Stimulated activated naive CD8-positive, alpha-beta T cell treated with anti-CD3 and anti-CD28 coated beads, Interleukin-15, Interleukin-2, amounts not matched to agents 100 U/mL and 50 U/mL, for 24 hours (primary cell): ENCODE results near the gene RNF4.
A peak's percentile ranks its signal among the peaks of the same experiment; 100 is the strongest.
"Not testable (repeated sequence)": the region's sequence is repeated elsewhere in the genome, so short reads cannot be mapped to it uniquely, and the experiment has no call there.

Source experiments
- ATAC-seq: fragments of 150-1000 bp; cut with Tn5 transposase; one replicate; pipeline ENCODE4 v1.10.0; 2021
- DNase-seq: peaks from one replicate; pipeline ENCODE4 v3.0.0; 2021

Gene RNF4

GRCh38 chr4:2457481-2458295 lies 11.2 kb upstream of the RNF4 start:
- ATAC-seq (no peak), DNase-seq (no peak)

- DNase-seq, result no peak
- no peak for ATAC-seq
Observed at GRCh38 chr4:2458546-2459491, 10.1 kb upstream of the RNF4 start.

DNA sequence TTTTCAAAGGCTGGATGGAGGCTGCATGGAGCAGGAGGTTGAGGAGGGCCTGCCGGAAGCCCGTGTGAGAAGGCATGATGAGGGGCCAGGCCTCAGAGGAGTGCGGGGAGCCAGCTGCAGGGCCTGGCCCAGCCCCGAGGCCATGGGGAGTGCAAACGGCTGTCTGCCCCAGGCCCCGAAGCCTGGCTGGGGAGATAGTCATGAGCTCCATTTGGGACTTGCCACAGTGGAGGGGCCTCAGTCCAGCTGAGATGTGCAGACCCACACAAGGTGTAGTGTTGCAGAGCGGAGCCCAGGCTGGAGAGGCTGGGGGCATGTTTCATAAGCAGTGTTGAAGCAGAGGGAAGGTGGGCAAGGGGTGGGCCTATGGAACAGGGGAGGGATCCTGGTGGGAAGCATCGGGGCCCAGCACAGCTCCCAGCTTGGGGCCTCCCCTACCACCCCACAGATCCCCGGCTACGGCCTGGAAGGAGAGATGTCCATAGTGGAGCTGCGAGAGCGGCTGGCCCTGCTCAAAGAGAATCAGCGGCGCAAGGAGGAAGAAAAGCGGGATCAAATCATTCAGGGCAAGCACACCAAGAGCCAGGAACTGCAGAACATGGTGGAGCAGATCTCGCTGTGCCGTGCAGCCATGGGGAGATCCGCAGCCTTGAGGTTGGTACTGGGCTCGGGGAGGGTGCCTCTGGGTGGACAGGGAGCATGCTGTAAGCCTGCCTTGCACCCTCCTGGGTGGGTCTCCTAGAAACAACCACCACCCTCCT lies 9.1 kb upstream of the RNF4 start:
- no peak for ATAC-seq
- DNase-seq, result no peak

GRCh38 chr4:2461246-2461960 lies 7.5 kb upstream of the RNF4 start:
- DNase-seq, result no peak
- no peak for ATAC-seq

- ATAC-seq (peak; percentile 92), DNase-seq (peak; percentile 72)
Observed at GRCh38 chr4:2462218-2462991, 6.5 kb upstream of the RNF4 start.

DNA sequence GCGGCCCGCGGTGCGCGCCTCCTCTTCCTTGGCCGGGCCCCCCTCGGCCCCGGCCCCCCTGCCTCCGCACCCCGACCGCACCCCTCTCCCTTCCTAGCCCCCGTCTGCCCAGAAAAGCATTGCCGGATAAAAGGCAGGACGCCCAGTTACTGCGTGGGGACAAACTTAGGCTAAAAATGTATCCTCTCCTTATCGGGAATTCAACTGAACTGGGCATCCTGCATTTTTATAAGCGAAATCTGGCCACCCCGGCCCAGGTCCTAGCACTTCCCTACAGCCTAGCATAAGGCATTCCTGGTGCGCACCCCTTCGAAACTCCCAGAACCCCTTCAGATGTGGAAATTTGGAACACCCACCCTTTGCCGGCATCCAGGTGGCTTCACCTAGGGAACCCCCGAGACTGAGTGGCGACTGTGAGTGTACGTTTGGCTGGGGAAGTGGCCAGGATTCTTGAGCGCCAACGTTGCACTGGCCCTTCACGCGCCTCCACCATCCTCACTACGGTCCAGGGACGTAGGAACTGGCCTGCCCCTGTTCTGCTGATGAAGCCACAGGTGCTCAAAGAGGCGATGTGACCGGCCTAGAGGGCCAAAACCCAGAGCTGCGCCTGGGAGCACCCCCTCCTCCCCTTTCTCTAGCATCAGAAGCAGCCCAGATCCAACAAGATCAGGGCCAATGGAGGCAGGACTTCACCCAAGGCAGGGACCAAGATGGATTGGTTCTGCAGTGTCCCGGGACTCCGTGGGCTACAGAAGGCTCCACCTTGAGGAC lies 5.7 kb upstream of the RNF4 start:
- no peak for ATAC-seq
- no peak for DNase-seq

- ATAC-seq, result no peak
- DNase-seq, result no peak
Observed at GRCh38 chr4:2465032-2465431, 3.9 kb upstream of the RNF4 start.

GRCh38 chr4:2465544-2465943 lies 3.4 kb upstream of the RNF4 start:
- DNase-seq, ATAC-seq: not testable (repeated sequence)

GRCh38 chr4:2469192-2469984 lies 482 bp downstream of the RNF4 start:
- peak; percentile 59 for ATAC-seq
- peak; percentile 81 for DNase-seq

DNA sequence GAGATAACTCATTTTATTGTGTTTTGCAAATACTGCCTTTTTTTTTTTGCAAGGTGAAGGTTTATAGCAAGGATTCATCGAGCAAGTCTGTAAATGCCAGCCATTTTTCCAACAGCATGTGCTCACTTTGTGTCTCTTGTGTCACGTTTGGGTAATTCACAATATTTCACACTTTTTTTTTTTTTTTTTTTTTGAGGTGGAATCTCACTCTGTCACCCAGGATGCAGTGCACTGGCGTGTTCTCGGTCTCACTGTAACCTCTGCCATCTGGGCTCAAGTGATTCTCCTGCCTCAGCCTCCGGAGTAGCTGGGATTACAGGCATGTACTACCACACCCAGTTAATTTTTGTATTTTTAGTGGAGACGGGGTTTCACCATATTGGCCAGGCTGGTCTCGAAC lies 1.9 kb downstream of the RNF4 start:
- no peak for DNase-seq
- ATAC-seq, result no peak

DNA sequence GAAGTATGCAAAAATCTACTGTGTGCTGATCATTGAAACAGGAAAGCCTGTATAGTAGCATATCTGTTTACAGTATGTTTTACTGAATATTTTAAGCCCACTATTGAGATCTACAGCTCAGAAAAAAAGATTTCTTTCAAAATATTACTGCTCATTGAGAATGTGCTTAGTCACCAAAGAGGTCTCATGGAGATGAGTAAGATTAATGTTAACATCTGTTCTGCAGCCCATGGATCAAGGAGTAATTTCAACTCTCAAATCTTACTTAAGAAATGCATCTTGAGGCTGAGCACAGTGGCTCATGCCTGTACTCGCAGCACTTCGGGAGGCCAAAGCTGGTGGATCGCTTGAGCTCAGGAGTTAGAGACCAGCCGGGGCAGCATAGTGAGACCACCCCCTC lies 3.3 kb downstream of the RNF4 start:
- ATAC-seq, result no peak
- no peak for DNase-seq

- ATAC-seq (no peak), DNase-seq (no peak)
Observed at GRCh38 chr4:2478229-2478628, 9.3 kb downstream of the RNF4 start.

DNA sequence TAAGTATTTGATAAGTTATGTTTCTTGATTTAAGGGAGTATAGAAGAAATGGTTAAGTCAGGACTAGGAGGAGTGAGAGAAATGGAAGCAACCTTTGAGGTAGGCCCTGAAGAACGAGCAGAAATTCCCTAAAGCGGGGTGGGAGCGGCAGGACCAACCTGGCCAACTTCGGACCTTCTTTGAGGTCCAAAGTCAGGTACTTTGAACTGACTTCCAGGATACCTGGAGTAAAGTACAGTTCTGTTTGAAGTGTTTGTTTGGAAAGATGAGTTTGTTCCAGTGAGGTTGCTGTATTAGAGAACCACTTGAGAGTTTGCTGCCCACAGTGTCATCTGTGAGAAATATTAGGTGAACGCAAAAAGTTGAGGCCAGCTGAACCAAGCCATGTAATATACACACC lies 11.7 kb downstream of the RNF4 start:
- DNase-seq (no peak), ATAC-seq (no peak)

- ATAC-seq (no peak), DNase-seq (no peak)
Observed at GRCh38 chr4:2482192-2482591, 13.3 kb downstream of the RNF4 start.

GRCh38 chr4:2482693-2483092 lies 13.8 kb downstream of the RNF4 start:
- ATAC-seq (no peak), DNase-seq (no peak)

GRCh38 chr4:2483237-2483636 lies 14.3 kb downstream of the RNF4 start:
- DNase-seq (no peak), ATAC-seq (no peak)

- ATAC-seq, result no peak
- DNase-seq, result no peak
Observed at GRCh38 chr4:2484185-2484584, 15.3 kb downstream of the RNF4 start.

DNA sequence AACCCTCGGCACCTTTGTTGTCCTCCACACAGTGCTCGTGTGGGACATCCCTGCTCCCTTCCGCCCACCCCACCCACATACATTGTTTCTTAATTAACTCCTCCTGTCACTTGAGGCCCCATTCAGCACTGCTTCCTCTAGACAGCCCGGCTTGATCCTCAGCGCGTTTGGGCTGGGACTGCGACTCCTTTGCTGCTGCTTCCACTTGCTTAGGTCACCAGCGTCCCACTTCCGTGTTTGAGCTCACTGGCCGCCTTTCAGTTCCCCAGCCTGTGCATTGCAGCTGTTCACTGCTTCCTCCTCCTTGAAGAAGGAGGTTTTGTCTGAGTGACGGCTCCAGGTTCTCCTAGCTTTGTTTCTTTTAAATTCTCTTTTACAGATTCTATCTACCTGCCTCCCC lies 16.1 kb downstream of the RNF4 start:
- ATAC-seq, result peak; percentile 69

DNA sequence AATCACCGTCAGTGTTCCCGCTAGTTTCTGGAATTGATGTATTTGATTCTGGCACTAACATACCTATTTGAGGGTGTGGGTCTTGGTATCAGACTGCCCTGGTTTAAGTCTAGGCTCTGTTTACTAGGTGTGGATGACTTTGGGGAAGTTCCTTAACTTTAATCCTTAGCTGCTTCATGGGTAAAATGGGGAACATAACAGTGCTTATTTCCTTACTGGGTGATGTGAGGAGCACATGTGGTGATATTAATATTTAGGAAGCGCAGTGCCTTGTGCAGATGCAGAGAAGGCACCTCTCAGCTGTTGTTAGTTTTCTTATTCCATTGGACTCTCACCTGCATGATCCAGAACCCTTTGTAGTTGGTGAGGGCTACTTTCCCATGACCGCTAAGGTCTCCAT lies 17.1 kb downstream of the RNF4 start:
- no peak for DNase-seq
- ATAC-seq, result no peak

More for the DNA sequence above, 16.1 kb downstream of the RNF4 start:
- DNase-seq, result peak; percentile 58
